ENCODE measurements around the gene KLK15.

DNA sequence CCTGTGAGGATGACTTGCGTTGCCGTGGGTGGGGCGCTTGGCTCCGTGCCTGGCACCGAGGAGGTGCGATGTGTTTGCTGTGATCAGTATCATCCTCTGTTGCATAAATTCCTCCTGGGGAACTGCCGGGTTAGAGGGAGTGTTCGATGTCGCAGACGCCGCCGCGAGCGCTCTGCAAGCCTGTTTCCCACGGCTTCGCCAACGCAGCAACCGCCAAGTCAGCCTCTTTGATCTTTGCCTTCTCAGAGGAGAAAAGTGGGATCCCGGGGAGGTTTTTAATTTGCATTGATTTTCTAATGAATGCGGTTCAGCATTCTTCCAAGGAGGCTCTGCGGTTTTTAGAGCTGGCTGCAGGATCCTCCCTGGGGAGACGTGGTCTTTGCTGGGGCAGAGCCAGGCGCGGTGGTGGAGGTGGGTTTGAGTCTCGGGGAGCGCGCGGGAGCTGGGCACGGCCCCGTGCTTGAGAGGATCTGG lies 55.5 kb downstream of the KLK15 start:
- TF ChIP-seq BHLHE40 (IDR thresholded peaks at IDR 0.05; ENCODE audit: low read depth, low read length) (no peak), RAD21 (IDR thresholded peaks at IDR 0.05; ENCODE audit: low read length) (no peak), RCOR1 (IDR thresholded peaks at IDR 0.05; ENCODE audit: insufficient replicate concordance, low read length) (no peak), POLR2A (IDR thresholded peaks at IDR 0.05; ENCODE audit: low read depth, low read length) (no peak), MXI1 (IDR thresholded peaks at IDR 0.05; ENCODE audit: borderline replicate concordance, low read depth, low read length) (no peak), CHD1 (IDR thresholded peaks at IDR 0.05; ENCODE audit: low read depth, low read length) (no peak)
- TF ChIP-seq, protein P1, sequence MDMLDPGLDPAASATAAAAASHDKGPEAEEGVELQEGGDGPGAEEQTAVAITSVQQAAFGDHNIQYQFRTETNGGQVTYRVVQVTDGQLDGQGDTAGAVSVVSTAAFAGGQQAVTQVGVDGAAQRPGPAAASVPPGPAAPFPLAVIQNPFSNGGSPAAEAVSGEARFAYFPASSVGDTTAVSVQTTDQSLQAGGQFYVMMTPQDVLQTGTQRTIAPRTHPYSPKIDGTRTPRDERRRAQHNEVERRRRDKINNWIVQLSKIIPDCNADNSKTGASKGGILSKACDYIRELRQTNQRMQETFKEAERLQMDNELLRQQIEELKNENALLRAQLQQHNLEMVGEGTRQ (IDR thresholded peaks at IDR 0.05; ENCODE audit: low read depth, low read length): no peak
- TF ChIP-seq, protein P2, sequence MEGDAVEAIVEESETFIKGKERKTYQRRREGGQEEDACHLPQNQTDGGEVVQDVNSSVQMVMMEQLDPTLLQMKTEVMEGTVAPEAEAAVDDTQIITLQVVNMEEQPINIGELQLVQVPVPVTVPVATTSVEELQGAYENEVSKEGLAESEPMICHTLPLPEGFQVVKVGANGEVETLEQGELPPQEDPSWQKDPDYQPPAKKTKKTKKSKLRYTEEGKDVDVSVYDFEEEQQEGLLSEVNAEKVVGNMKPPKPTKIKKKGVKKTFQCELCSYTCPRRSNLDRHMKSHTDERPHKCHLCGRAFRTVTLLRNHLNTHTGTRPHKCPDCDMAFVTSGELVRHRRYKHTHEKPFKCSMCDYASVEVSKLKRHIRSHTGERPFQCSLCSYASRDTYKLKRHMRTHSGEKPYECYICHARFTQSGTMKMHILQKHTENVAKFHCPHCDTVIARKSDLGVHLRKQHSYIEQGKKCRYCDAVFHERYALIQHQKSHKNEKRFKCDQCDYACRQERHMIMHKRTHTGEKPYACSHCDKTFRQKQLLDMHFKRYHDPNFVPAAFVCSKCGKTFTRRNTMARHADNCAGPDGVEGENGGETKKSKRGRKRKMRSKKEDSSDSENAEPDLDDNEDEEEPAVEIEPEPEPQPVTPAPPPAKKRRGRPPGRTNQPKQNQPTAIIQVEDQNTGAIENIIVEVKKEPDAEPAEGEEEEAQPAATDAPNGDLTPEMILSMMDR (conservative IDR thresholded peaks at IDR 0.05; ENCODE audit: low read depth, low read length): no peak

Data from IMR-90 (cell line).